Measurements from ENCODE around the gene RNASEH2A.
"Not testable (repeated sequence)": the region's sequence is repeated elsewhere in the genome, so short reads cannot be mapped to it uniquely, and the experiment has no call there.

RNASEH2A gene

GRCh38 chr19:12793290-12794195 lies 12.8 kb upstream of the RNASEH2A start:
- DNase-seq (ENCODE audit: low read depth): peak; percentile 89

DNA sequence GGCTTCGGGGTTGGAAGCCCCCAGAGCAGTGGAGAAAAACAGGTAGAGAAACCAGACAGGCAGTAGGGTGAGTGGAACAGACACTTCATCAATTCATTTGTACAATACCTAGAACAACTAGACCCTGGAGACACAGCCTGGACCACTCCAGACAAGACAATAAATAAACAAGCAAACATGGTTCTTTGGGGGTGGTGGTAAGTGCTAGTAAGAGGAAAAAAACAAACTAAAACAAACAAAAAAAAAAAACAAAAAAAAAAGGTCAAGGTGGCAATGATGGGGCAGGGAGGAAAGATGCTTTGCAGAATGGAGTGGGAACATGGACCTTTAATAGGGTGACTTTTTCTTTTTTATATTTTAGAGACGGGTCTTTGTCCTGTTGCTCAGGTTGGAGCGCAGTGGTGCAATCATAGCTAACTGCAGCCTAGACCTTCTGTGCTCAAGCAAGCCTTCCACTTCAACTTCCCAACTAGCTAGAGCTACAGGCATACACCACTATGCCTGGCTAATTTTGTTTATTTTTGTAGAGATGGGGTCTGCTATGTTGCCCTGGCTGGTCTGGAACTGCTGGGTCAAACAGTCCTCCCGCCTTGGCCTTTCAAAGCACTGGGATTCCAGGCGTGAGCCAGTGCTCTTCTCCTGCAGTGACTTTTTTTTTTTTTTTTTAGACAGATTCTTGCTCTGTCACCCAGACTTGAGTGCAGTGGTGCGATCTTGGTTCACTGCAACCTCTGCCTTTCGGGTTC lies 12.0 kb upstream of the RNASEH2A start:
- no peak for DNase-seq (ENCODE audit: low read depth)

GRCh38 chr19:12794971-12795381 lies 11.4 kb upstream of the RNASEH2A start:
- DNase-seq (ENCODE audit: low read depth): no peak

DNA sequence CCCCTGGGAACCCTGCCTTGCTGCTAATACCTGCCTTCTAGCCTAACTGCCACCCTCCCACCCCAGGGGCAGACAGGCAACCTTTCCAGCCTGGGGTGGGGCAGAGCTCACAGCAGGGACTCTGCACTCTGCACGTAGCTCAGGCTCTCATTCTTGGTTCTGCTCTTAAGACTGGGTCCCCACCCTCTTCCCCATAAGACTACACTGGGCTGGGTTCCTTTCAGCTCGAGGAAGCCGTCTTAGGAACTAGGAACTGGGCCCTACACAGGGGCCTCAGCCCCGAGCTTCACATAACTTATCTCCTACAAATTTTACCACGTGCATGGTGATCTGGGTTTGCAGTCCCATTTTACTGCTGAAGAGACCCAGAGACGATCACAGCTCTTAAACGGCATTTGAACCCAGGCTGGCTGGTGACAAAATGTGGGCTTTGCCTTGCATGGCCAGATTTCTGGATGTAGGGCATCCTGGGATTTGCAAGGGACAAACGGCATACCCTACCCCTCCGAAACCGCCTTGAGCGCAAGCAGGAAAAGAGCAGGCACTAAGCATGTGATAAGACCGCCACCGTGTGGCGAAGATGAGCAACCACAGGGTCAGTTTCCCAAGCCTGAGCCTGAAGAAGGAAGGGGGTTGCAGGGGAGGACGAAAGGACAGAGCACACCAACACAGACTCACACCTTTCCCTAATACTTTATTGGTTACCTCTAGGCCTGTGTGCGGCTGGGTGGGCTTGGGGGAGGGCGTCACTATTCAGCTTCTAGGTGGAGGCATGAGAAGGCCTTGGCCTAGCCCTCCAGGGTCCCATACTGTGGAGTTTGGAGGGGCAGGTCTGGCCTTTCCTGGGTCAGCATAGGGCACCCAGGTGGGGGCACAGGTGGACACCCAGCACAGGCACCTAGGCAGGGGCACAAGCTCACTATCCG lies 10.0 kb upstream of the RNASEH2A start:
- DNase-seq (ENCODE audit: low read depth): peak; percentile 63

DNA sequence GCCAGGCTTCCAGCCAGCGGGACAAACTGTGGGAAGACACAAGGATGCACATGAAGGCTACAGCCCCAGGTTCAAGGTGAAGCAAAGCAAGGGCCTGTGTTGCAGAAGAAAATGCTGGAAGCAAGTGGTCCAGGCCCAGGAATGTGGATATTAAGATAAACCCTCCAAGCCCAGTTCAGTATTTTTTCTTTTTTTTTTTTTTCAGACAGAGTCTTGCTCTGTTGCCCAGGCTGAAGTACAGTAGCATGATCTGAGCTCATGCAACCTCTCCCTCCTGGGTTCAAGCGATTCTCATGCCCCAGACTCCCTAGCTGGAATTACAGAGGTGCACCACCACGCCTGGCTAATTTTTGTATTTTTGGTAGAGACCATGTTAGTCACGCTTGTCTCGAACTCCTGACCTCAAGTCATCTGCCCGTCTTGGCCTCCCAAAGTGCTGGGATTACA lies 9.2 kb upstream of the RNASEH2A start:
- no peak for DNase-seq (ENCODE audit: low read depth)

- not testable (repeated sequence) for DNase-seq (ENCODE audit: low read depth)
Measured at GRCh38 chr19:12797607-12798006, 8.8 kb upstream of the RNASEH2A start.

DNA sequence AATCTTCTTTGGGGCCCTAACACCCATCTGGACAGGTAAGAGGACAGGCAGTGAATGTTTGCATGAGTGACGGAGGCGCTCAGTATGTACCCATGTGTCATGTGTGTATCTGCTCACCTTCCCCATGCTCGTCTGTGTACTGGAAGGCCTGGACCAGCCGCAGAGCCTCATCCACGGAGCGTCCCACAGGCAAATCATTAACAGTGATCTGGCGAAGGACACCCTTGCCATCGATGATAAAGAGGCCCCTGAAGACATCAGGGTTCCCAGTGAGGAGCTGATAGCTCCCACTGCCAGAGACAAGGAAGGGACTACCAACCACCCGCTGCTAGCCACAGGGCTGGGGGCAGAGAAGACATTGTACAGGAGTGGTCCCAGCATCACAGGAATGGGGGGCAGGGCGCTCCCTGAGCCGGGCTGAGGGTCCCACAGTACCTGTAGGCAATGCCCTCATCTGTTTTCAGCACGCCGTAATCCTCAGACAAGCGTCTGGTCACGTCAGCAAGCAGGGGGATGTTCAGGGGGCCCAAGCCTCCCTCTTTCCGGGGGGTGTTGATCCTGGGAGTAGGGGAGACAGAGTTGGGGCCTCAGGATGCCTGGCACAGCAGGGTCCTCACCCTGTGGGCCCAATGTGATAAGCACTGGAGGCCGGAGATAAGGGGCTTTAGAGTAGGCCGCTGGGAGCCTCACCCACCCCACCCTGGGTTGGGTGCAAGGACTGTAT lies 6.5 kb upstream of the RNASEH2A start:
- DNase-seq (ENCODE audit: low read depth): no peak

DNA sequence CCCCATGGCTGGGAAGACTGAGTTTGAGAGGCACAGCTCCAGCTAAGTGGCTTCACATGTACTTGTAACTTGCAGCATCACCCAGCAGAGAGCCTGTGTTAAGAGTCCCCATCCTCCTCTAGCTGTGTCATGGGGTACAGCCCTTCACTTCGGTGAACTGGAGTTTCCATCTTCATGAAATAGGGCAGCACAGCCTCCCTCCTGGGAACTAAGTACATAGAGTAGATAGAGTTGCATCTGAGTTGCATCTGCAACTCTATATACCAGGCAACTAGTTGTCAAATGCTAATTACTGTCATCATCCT lies 6.0 kb upstream of the RNASEH2A start:
- DNase-seq (ENCODE audit: low read depth): no peak

- no peak for DNase-seq (ENCODE audit: low read depth)
Measured at GRCh38 chr19:12800923-12801465, 5.4 kb upstream of the RNASEH2A start.

GRCh38 chr19:12801466-12802266 lies 4.7 kb upstream of the RNASEH2A start, which contains the start of the genes PRDX2 and THSD8:
TSS of gene PRDX2 (minus strand) at chr19:12801800. CDS start at chr19:12801261, 539 bp downstream.
TSS of gene THSD8 (plus strand) at chr19:12802069. CDS start at chr19:12802072, 3 bp downstream.
- peak; percentile 69 for DNase-seq (ENCODE audit: low read depth)

DNA sequence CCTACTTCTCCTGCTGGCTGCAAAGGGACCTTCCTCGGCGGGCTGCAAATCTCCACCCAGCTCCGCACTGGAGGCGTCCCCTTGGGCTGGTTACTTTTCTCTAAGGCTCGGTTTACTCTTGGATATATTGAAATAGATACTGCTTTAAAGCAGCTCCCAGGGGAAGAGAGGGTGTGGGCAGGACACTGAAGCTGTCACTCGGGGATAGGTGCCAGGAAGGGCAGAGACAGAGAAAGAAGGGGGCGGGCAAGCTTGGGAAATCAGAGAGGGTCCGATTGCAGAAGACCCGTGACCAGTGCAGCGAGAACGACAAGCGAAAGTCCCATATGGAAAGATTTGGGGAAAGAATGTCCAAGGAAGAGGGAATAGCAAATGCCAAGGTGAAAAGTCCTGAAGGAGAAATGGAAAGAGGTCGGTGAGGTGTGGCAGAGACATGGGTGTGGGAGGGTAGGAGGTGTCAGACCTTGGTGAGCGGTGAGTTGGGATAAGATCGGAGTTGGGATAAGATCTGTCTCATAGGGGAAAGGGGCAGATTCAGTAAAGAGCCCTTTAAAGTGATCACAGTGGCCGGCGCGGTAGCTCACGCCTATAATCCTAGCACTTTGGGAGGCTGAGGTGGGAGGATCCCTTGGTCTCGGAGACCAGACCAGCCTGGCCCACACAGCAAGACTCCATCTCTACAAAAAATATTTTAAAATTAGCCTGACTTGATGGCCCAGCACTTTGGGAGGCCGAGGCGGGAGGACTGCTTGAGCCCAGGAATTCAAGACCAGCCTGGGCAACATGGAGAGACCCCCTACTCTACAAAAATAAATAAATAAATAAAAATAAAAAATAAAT lies 3.9 kb upstream of the RNASEH2A start:
- DNase-seq (ENCODE audit: low read depth): no peak

DNA sequence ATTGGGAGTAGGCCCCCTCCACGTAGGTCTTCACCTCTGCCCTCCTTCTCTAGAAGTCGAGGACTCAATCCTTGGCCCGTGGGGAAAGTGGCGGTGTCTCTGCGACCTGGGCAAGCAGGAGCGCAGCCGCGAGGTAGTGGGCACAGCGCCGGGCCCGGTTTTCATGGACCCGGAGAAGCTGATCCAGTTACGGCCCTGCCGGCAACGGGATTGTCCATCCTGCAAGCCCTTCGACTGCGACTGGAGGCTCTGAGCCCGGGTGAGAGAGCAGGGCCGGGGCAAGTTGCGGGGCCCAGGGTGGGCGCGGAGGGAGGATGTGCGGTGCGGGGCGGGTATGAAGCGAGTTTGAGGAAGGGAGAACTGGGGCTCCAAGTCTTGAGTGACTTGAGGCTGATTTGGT lies 2.3 kb upstream of the RNASEH2A start:
- DNase-seq (ENCODE audit: low read depth): no peak

DNA sequence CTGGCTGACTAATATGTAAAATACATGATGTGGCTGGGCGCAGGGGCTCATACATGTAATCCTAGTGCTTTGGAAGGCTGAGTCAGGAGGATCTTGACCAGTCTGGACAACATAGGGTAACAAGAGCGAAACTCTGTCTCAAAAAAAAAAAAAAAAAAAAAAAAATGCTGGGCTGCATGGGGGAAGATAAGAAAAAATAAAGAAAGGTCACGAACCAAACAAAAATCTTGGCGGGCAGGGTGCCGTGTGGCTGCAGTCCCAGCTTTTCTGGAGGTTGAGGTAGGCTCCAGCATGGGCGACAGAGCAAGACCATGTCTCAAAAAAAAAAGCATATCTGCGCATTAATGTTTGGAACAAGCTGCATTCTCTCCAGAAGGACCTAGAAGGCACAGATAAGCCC lies 8.7 kb downstream of the RNASEH2A start:
- DNase-seq (ENCODE audit: low read depth): no peak

DNA sequence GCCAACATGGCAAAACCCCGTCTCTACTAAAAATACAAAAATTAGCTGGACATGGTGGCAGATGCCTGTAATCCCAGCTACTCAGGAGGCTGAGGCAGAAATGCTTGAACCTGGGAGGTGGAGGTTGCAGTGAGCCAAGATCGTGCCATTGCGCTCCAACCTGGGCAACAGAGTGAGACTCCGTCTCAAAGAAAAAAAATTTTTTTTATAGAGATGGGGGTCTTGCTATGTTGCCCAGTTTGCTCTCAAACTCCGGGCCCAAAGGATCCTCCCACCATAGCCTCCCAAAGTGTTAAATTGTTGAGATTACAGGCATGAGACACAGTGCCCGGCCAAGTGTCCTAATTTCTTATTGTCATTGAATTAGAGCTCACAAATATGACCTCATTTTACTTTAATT lies 10.8 kb downstream of the RNASEH2A start:
- not testable (repeated sequence) for DNase-seq (ENCODE audit: low read depth)

GRCh38 chr19:12817810-12818209 lies 11.4 kb downstream of the RNASEH2A start:
- DNase-seq (ENCODE audit: low read depth): not testable (repeated sequence)

GRCh38 chr19:12821761-12822160 lies 15.4 kb downstream of the RNASEH2A start:
- no peak for DNase-seq (ENCODE audit: low read depth)

- DNase-seq (ENCODE audit: low read depth): no peak
Measured at GRCh38 chr19:12825254-12826131, 19.1 kb downstream of the RNASEH2A start.

GRCh38 chr19:12828494-12828893 lies 22.1 kb downstream of the RNASEH2A start:
- DNase-seq (ENCODE audit: low read depth): no peak

All from activated T-helper 1 cell treated with Interleukin-2 at 50 U/mL for 16 hours (primary cell).